ENCODE data around the gene DIPK2A. TPM values are rescaled to one million over a fixed set of nuclear protein-coding genes. Genes with fewer than 3 reads are reported as not detected.

DIPK2A gene
- total RNA-seq, 1 donor = 38.0 TPM

DNA sequence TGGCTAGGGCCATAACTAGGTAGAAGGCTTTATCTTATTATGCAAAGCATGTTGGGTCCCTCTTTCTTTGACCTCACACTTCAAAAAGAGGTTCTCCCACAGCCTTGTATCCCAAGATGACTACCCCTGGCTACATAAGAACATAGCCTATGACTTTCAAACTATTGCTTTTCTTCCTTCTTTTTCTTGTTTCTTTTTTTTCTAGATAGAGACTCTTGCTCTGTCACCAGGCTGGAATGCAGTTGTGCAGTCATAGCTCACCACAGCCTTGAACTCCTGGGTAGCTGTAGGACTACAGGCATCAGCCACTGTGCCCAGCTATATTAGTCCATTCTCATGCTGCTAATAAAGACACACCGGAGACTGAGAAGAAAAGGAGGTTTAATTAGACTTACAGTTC lies 47.2 kb downstream of the DIPK2A start:
- peak; percentile 69 for DNase-seq (ENCODE audit: insufficient read length, low spot score, missing footprints)
- no peaks in the 10 kb centered on the region for H3K9me3 ChIP-seq (ENCODE audit: low read depth, low read length)
- H3K4me1 ChIP-seq (ENCODE audit: insufficient read depth, low read length) = peaks cover 9% of the 10 kb centered on the region
- H3K36me3 ChIP-seq (ENCODE audit: insufficient read depth, low read length) = no peaks in the 10 kb centered on the region
- no peak overlapping the region for H2AFZ ChIP-seq (ENCODE audit: low read length)
- H3K4me3 ChIP-seq (ENCODE audit: insufficient read depth, low read length) = no peak overlapping the region
- H3K79me2 ChIP-seq (ENCODE audit: insufficient read depth, low read length) = no peaks in the 10 kb centered on the region
- no peak overlapping the region for H3K4me2 ChIP-seq (ENCODE audit: insufficient read depth, low read length)
- no peaks in the 10 kb centered on the region for H4K20me1 ChIP-seq (ENCODE audit: insufficient read depth, low read length)
- H3K27ac ChIP-seq (ENCODE audit: low read depth, low read length) = peak overlapping the region; percentile 38
- TF ChIP-seq CTCF (IDR thresholded peaks at IDR 0.05; ENCODE audit: extremely low read depth, low read depth, low read length) = no peak
- H3K27me3 ChIP-seq (ENCODE audit: insufficient read depth, low read length) = no peaks in the 10 kb centered on the region

Other genes starting within 250 kb of the DIPK2A start
- 6.5 and 8.3 TPM in 2 replicates for gene SLC9A9, start 123.4 kb upstream of the DIPK2A start, total RNA-seq

All from osteoblast (primary cell).